K562 (cell line): Measurements from ENCODE around the gene SND1.

Experiments
- CBFA2T2 ChIP-seq: fragments of 450-650 bp; conservative IDR thresholded peaks from 2 replicates; pipeline ENCODE4 v1.6.1; 2017; ENCODE audit warnings: mild to moderate bottlenecking
- EP300 ChIP-seq: IDR thresholded peaks from 2 replicates; pipeline ENCODE4 v1.6.1; 2012; ENCODE audit warnings: low read length, improper control_type of control experiment
- HNRNPH1 ChIP-seq: fragments of 200-400 bp; formaldehyde crosslinking; optimal IDR thresholded peaks from 2 replicates; pipeline ENCODE3; 2017; ENCODE audit warnings: low read depth, mild to moderate bottlenecking, low read length, moderate library complexity
- KDM5B ChIP-seq: fragments of 200-600 bp; sonication (generic); IDR thresholded peaks from 2 replicates; pipeline ENCODE4 v1.6.1; 2012; ENCODE audit warnings: low read depth, mild to moderate bottlenecking, moderate library complexity, low read length, control low read depth, inconsistent platforms; ENCODE audit not compliant: insufficient replicate concordance
- MTA2 ChIP-seq: fragments of 450-650 bp; IDR thresholded peaks from 2 replicates; pipeline ENCODE4 v1.6.1; 2016; ENCODE audit warnings: low read depth
- POLR2AphosphoS5 ChIP-seq: IDR thresholded peaks from 2 replicates; pipeline ENCODE4 v1.6.1; 2011; ENCODE audit warnings: mild to moderate bottlenecking, low read depth, low read length, moderate library complexity; ENCODE audit not compliant: control insufficient read depth, insufficient read depth
- SETDB1 ChIP-seq: IDR thresholded peaks from one replicate; pipeline ENCODE4 v1.6.1; 2012; ENCODE audit warnings: low read length, control low read depth, inconsistent platforms
- SMARCC2 ChIP-seq: fragments of 450-650 bp; IDR thresholded peaks from 2 replicates; pipeline ENCODE4 v1.6.1; 2017; ENCODE audit warnings: antibody characterized with exemption, moderate library complexity, mild to moderate bottlenecking, low read depth
- ZNF217 ChIP-seq: sonication (generic); formaldehyde crosslinking; IDR thresholded peaks from 2 replicates; pipeline ENCODE4 v1.8.0; 2022; ENCODE audit warnings: mild to moderate bottlenecking, missing genetic modification reagents
- TF ChIP-seq, protein P1 (sequence below), 3 experiments: IDR thresholded peaks in 2 of 3; conservative IDR thresholded peaks in 1 of 3; 2 replicates each; pipeline ENCODE4 v1.5.1; 2011 to 2012; ENCODE audit warnings: low read length in 3 of 3, mild to moderate bottlenecking in 3 of 3, control low read depth in 2 of 3, improper control_type of control experiment in 1 of 3, inconsistent platforms in 1 of 3, low read depth in 1 of 3, mixed read lengths in 1 of 3, moderate library complexity in 1 of 3; ENCODE audit not compliant: insufficient read depth in 2 of 3
- TF ChIP-seq, protein P2 (sequence below): fragments of 450-650 bp; IDR thresholded peaks from 2 replicates; pipeline ENCODE4 v1.6.1; 2016; ENCODE audit warnings: low read depth

DNA sequence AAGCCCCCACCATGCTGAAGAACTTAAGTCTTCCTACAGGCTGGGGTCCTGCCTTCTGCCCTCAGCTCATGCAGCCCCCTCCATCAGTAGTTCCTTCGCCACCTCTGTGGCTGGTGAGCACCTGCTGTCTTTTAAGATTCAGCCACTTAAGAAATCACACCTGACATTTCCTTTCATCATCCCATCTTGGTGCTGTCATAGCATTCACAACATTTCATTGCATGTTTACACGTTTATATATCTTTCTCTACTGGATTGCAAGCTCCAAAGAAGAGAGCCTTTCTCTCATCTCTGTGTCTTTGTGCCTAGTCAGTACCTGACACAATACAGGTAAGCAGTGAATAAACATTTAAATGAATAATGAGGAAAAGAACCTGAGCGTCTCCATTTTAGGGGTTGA is 38.3 kb downstream of the SND1 start:
- TF ChIP-seq MTA2 = no peak
- TF ChIP-seq POLR2AphosphoS5 = no peak
- TF ChIP-seq EP300 = no peak
- TF ChIP-seq CBFA2T2 = no peak
- no peak for TF ChIP-seq KDM5B
- TF ChIP-seq, protein P1, sequence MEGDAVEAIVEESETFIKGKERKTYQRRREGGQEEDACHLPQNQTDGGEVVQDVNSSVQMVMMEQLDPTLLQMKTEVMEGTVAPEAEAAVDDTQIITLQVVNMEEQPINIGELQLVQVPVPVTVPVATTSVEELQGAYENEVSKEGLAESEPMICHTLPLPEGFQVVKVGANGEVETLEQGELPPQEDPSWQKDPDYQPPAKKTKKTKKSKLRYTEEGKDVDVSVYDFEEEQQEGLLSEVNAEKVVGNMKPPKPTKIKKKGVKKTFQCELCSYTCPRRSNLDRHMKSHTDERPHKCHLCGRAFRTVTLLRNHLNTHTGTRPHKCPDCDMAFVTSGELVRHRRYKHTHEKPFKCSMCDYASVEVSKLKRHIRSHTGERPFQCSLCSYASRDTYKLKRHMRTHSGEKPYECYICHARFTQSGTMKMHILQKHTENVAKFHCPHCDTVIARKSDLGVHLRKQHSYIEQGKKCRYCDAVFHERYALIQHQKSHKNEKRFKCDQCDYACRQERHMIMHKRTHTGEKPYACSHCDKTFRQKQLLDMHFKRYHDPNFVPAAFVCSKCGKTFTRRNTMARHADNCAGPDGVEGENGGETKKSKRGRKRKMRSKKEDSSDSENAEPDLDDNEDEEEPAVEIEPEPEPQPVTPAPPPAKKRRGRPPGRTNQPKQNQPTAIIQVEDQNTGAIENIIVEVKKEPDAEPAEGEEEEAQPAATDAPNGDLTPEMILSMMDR (IDR thresholded peaks at IDR 0.05 in 2 of 3, conservative IDR thresholded peaks at IDR 0.05 in 1 of 3; ENCODE audit: insufficient read depth in 2 of 3, low read depth in 1 of 3, low read length in 3 of 3) = no peak
- TF ChIP-seq SETDB1 = no peak
- TF ChIP-seq ZNF217 (CRISPR knock-in tag) = no peak
- no peak for TF ChIP-seq HNRNPH1
- TF ChIP-seq, protein P2, sequence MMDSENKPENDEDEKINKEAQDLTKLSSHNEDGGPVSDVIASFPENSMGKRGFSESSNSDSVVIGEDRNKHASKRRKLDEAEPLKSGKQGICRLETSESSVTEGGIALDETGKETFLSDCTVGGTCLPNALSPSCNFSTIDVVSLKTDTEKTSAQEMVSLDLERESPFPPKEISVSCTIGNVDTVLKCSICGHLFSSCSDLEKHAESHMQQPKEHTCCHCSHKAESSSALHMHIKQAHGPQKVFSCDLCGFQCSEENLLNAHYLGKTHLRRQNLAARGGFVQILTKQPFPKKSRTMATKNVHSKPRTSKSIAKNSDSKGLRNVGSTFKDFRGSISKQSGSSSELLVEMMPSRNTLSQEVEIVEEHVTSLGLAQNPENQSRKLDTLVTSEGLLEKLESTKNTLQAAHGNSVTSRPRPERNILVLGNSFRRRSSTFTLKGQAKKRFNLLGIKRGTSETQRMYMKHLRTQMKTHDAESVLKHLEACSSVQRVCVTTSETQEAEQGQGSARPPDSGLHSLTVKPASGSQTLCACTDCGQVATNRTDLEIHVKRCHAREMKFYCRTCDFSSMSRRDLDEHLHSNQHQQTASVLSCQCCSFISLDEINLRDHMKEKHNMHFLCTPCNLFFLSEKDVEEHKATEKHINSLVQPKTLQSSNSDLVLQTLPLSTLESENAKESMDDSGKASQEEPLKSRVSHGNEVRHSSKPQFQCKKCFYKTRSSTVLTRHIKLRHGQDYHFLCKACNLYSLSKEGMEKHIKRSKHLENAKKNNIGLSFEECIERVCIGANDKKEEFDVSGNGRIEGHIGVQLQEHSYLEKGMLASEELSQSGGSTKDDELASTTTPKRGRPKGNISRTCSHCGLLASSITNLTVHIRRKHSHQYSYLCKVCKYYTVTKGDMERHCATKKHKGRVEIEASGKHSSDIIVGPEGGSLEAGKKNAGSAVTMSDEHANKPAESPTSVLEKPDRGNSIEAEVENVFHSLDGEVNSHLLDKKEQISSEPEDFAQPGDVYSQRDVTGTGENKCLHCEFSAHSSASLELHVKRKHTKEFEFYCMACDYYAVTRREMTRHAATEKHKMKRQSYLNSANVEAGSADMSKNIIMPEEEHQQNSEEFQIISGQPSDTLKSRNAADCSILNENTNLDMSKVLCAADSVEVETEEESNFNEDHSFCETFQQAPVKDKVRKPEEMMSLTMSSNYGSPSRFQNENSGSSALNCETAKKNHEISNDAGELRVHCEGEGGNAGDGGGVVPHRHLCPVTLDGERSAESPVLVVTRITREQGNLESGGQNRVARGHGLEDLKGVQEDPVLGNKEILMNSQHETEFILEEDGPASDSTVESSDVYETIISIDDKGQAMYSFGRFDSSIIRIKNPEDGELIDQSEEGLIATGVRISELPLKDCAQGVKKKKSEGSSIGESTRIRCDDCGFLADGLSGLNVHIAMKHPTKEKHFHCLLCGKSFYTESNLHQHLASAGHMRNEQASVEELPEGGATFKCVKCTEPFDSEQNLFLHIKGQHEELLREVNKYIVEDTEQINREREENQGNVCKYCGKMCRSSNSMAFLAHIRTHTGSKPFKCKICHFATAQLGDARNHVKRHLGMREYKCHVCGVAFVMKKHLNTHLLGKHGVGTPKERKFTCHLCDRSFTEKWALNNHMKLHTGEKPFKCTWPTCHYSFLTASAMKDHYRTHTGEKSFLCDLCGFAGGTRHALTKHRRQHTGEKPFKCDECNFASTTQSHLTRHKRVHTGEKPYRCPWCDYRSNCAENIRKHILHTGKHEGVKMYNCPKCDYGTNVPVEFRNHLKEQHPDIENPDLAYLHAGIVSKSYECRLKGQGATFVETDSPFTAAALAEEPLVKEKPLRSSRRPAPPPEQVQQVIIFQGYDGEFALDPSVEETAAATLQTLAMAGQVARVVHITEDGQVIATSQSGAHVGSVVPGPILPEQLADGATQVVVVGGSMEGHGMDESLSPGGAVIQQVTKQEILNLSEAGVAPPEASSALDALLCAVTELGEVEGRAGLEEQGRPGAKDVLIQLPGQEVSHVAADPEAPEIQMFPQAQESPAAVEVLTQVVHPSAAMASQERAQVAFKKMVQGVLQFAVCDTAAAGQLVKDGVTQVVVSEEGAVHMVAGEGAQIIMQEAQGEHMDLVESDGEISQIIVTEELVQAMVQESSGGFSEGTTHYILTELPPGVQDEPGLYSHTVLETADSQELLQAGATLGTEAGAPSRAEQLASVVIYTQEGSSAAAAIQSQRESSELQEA = no peak
- TF ChIP-seq SMARCC2 = no peak
